Measurements from ENCODE around the gene TAF3. TPM values are rescaled to one million over a fixed set of nuclear protein-coding genes. Genes with fewer than 3 reads are reported as not detected.

Gene TAF3
- total and polyA plus RNA-seq, 2 experiments from 2014 or later: 4.1 to 6.4 TPM

DNA sequence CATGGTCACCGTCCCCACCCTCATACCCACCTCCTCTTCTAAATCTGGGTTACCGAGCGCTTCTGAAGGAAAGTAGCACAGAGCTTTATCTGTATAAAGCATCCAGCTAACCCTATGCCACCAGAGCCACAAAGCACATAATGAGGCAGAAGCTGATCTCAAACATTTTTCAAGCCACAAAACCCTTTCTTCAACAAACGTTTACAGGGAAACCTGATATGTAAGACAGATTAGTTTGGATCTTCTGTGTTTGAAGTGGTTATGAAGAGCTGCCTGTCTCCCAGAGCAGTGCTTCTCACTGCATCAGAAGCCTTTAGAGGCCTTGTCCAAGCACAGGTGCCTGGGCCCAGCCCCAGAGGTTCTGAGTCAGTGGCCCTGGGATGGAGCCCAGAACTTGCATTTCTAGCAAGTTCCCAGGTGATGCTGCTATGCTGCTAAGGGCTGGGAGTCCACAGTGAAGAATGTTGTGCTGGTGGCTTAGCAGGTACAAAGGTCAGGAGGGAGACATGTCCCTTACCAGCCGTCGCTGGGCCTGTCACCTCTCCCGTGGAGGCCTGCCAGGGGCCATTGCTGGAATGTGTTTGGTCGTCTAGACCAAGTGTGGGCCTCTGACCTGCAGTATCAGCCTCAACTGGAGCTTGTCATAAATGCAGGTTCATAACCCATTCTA is 90.4 kb downstream of the TAF3 start:
- Histone ChIP-seq H3K4me2 (no peak overlapping the region), H4K20me1 (ENCODE audit: insufficient read depth, poor library complexity, severe bottlenecking) (no peaks in the 10 kb centered on the region), H3K27ac (peak overlapping the region; percentile 60), H3K27me3 (no peaks in the 10 kb centered on the region), H2AFZ (no peak overlapping the region), H3K4me3 (no peak overlapping the region), H3K79me2 (no peaks in the 10 kb centered on the region), H3K9me2 (replicated peaks; ENCODE audit: insufficient read depth) (no peaks in the 10 kb centered on the region), H3K9me3 (ENCODE audit: low read depth) (no peaks in the 10 kb centered on the region), H3K4me1 (ENCODE audit: insufficient read depth) (peaks cover 4% of the 10 kb centered on the region), H3K36me3 (replicated peaks; ENCODE audit: insufficient read depth, low read depth) (no peaks in the 10 kb centered on the region)
- 54% methylated on average over 8 of the region's 8 CpGs for WGBS (ENCODE audit: low lambda C conversion rate, missing lambda C conversion rate)
- DNase-seq (ENCODE audit: low spot score): peak; percentile 67
- TF ChIP-seq, protein P1, sequence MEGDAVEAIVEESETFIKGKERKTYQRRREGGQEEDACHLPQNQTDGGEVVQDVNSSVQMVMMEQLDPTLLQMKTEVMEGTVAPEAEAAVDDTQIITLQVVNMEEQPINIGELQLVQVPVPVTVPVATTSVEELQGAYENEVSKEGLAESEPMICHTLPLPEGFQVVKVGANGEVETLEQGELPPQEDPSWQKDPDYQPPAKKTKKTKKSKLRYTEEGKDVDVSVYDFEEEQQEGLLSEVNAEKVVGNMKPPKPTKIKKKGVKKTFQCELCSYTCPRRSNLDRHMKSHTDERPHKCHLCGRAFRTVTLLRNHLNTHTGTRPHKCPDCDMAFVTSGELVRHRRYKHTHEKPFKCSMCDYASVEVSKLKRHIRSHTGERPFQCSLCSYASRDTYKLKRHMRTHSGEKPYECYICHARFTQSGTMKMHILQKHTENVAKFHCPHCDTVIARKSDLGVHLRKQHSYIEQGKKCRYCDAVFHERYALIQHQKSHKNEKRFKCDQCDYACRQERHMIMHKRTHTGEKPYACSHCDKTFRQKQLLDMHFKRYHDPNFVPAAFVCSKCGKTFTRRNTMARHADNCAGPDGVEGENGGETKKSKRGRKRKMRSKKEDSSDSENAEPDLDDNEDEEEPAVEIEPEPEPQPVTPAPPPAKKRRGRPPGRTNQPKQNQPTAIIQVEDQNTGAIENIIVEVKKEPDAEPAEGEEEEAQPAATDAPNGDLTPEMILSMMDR (IDR thresholded peaks at IDR 0.05; ENCODE audit: poor library complexity): no peak
- TF ChIP-seq EZH2phosphoT487 (IDR thresholded peaks at IDR 0.05; ENCODE audit: low read depth, severe bottlenecking, unreplicated experiment) (no peak), EZH2 (IDR thresholded peaks at IDR 0.05; ENCODE audit: borderline replicate concordance) (no peak)

DNA sequence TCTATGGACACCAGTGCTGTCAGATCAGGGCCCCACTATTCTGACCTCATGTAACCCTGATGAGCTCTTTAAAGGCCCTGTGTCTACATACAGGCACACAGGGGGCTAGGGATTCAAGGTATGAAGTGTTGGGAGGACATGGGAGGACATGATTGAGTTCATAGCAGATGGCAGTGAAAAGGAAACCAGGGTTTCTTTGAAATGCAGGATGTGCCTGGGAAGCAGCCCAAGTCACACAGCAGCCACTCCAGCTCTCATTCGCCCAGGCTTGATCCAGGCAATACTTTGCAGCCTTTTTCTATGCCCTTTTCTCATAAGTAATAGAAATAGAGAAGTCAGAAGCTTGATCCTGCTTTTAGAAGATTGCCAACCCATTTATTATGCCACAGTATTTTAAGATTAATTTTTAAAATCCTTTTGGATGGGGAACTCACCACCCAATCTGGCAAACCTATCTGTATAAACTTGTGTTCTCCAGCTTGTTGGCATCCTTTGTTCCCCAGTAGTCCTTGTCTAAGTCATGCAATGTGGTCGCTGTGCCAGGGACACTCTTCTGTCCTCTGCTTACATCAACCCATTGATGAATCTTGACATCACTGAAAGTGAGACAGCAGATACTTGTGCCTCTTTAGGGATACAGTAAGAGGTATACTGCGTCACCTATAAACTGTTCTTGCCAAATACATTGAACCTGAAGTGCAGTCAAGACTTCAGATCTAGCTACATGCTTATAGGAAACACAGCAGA is 95.0 kb downstream of the TAF3 start:
- Histone ChIP-seq H3K4me1 (ENCODE audit: insufficient read depth) (peaks cover 4% of the 10 kb centered on the region), H3K9me3 (ENCODE audit: low read depth) (no peaks in the 10 kb centered on the region), H3K27ac (no peak overlapping the region), H3K27me3 (no peaks in the 10 kb centered on the region), H3K79me2 (no peaks in the 10 kb centered on the region), H3K4me3 (no peak overlapping the region), H3K4me2 (no peak overlapping the region), H3K36me3 (replicated peaks; ENCODE audit: insufficient read depth, low read depth) (no peaks in the 10 kb centered on the region), H3K9me2 (replicated peaks; ENCODE audit: insufficient read depth) (no peaks in the 10 kb centered on the region), H4K20me1 (ENCODE audit: insufficient read depth, poor library complexity, severe bottlenecking) (no peaks in the 10 kb centered on the region), H2AFZ (no peak overlapping the region)
- 91% methylated on average over 3 of the region's 3 CpGs for WGBS (ENCODE audit: low lambda C conversion rate, missing lambda C conversion rate)
- TF ChIP-seq, protein P1 (IDR thresholded peaks at IDR 0.05; ENCODE audit: poor library complexity): no peak
- TF ChIP-seq EZH2phosphoT487 (IDR thresholded peaks at IDR 0.05; ENCODE audit: low read depth, severe bottlenecking, unreplicated experiment) (no peak), EZH2 (IDR thresholded peaks at IDR 0.05; ENCODE audit: borderline replicate concordance) (no peak)
- DNase-seq (ENCODE audit: low spot score): no peak

DNA sequence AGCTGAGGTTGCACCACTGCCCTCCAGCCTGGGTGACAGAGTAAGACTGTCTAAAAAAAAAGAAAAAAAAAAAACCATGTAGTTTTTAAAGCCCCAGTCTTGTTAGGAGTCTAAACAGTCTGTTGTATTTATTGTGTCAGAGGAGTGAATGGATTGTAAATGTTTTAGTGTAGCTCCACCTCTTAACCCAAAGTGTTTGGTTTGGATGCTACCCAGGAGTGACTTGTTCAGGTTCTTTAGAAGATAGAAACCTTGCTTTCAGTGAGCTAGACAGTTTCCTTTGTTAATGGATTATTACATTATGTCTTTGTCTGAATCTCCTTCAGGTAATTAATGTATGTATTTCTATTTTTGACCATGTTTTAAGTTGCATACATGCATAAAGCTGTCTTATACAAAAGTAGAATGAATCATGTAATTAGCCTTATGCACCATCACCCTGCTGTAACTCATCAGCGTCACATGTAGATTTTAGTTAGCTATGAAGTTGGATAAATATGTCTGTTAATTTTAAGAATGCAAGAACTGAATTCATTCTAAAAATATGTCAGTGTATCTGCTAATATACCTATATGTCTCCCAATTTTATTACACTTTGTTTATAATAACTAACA is 97.7 kb downstream of the TAF3 start:
- Histone ChIP-seq H3K36me3 (replicated peaks; ENCODE audit: insufficient read depth, low read depth) (no peaks in the 10 kb centered on the region), H3K4me3 (no peak overlapping the region), H3K27me3 (no peaks in the 10 kb centered on the region), H4K20me1 (ENCODE audit: insufficient read depth, poor library complexity, severe bottlenecking) (no peaks in the 10 kb centered on the region), H3K4me2 (no peak overlapping the region), H2AFZ (no peak overlapping the region), H3K4me1 (ENCODE audit: insufficient read depth) (no peaks in the 10 kb centered on the region), H3K9me3 (ENCODE audit: low read depth) (no peaks in the 10 kb centered on the region), H3K27ac (no peak overlapping the region), H3K79me2 (no peaks in the 10 kb centered on the region), H3K9me2 (replicated peaks; ENCODE audit: insufficient read depth) (no peaks in the 10 kb centered on the region)
- WGBS (ENCODE audit: low lambda C conversion rate, missing lambda C conversion rate): 96% methylated on average over 1 of the region's 1 CpG
- DNase-seq (ENCODE audit: low spot score): no peak
- TF ChIP-seq EZH2phosphoT487 (IDR thresholded peaks at IDR 0.05; ENCODE audit: low read depth, severe bottlenecking, unreplicated experiment): no peak
- TF ChIP-seq, protein P1 (IDR thresholded peaks at IDR 0.05; ENCODE audit: poor library complexity): no peak
- no peak for TF ChIP-seq EZH2 (IDR thresholded peaks at IDR 0.05; ENCODE audit: borderline replicate concordance)

Measured in hepatocyte (in vitro differentiated cells).